Fibroblast of villous mesenchyme (primary cell): Measurements from ENCODE around the gene C6orf136. TPM values are rescaled to one million over a fixed set of nuclear protein-coding genes. Genes with fewer than 3 reads are reported as not detected.

ENCODE experiments used
- DNase-seq: peaks from one replicate; pipeline ENCODE4 v3.0.0-alpha.2; 2010; ENCODE audit warnings: low read depth
- H3K4me3 ChIP-seq: 2 replicates; pipeline ENCODE4 v1.5.1; 2011; ENCODE audit warnings: low read depth, mild to moderate bottlenecking, low read length
- total RNA-seq: library from RNA; depleted of rRNA; stranded (reverse); fragments of >200 nt; gene quantifications from 2 replicates; pipeline ENCODE4 v1.2.3, GENCODE V29; 2012
- TF ChIP-seq, protein P1 (sequence below): IDR thresholded peaks from 2 replicates; pipeline ENCODE4 v1.5.1; 2012; ENCODE audit warnings: low read depth, mild to moderate bottlenecking, low read length; ENCODE audit not compliant: insufficient read depth

The C6orf136 gene
- total RNA-seq, 1 donor = 9.9 TPM

DNA sequence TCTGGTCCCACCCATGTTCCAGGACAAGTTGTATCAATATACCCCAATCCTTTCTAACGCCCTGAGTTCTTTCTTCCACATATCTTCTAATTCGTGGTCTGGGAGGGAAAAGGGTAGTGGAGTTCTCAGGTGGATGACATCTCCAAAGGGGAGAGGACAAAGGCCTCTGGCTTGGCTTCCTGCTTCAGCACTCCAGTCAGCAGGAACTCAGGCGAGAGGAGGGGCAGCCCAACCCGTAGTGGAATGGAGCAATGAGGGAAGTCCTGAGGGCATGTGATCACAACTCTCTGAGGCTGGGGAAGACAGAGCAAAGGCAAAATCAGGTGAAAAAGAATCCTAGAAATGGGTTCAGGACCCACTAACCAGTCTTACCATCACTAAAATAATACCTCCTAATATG lies 53.4 kb downstream of the C6orf136 start:
- TF ChIP-seq, protein P1, sequence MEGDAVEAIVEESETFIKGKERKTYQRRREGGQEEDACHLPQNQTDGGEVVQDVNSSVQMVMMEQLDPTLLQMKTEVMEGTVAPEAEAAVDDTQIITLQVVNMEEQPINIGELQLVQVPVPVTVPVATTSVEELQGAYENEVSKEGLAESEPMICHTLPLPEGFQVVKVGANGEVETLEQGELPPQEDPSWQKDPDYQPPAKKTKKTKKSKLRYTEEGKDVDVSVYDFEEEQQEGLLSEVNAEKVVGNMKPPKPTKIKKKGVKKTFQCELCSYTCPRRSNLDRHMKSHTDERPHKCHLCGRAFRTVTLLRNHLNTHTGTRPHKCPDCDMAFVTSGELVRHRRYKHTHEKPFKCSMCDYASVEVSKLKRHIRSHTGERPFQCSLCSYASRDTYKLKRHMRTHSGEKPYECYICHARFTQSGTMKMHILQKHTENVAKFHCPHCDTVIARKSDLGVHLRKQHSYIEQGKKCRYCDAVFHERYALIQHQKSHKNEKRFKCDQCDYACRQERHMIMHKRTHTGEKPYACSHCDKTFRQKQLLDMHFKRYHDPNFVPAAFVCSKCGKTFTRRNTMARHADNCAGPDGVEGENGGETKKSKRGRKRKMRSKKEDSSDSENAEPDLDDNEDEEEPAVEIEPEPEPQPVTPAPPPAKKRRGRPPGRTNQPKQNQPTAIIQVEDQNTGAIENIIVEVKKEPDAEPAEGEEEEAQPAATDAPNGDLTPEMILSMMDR = no peak
- no peak overlapping the region for H3K4me3 ChIP-seq
- no peak for DNase-seq

Other genes with a start within 250 kb of the C6orf136 start
- gene HLA-E, start 157.6 kb upstream of the C6orf136 start, total RNA-seq = 165 and 183 TPM in 2 replicates
- 50.3 and 52.7 TPM in 2 replicates for gene GNL1, start 90.6 kb upstream of the C6orf136 start, total RNA-seq
- 5.8 and 6.0 TPM in 2 replicates for gene PRR3, start 89.8 kb upstream of the C6orf136 start, total RNA-seq
- gene ABCF1, start 75.7 kb upstream of the C6orf136 start, total RNA-seq = 30.9 and 37.6 TPM in 2 replicates
- 37.7 and 70.4 TPM in 2 replicates for gene PPP1R10, start 29.9 kb upstream of the C6orf136 start, total RNA-seq
- gene MRPS18B, start 29.3 kb upstream of the C6orf136 start, total RNA-seq = 79.5 and 81.2 TPM in 2 replicates
- 4.2 and 5.2 TPM in 2 replicates for gene ATAT1, start 20.3 kb upstream of the C6orf136 start, total RNA-seq
- 32.0 and 32.2 TPM in 2 replicates for gene DHX16, start 25.9 kb downstream of the C6orf136 start, total RNA-seq
- 56.6 and 59.3 TPM in 2 replicates for gene PPP1R18, start 39.5 kb downstream of the C6orf136 start, total RNA-seq
- 3.5 and 5.5 TPM in 2 replicates for gene NRM, start 43.9 kb downstream of the C6orf136 start, total RNA-seq
- gene MDC1, start 70.1 kb downstream of the C6orf136 start, total RNA-seq = 3.2 and 4.7 TPM in 2 replicates
- gene TUBB, start 73.2 kb downstream of the C6orf136 start, total RNA-seq = 590 and 713 TPM in 2 replicates
- 107 and 119 TPM in 2 replicates for gene FLOT1, start 95.6 kb downstream of the C6orf136 start, total RNA-seq
- gene IER3, start 97.4 kb downstream of the C6orf136 start, total RNA-seq = 132 and 187 TPM in 2 replicates
- gene DDR1, start 237.4 kb downstream of the C6orf136 start, total RNA-seq = 19.3 and 32.4 TPM in 2 replicates